ENCODE results near the gene CTTNBP2NL. TPM values are rescaled to one million over a fixed set of nuclear protein-coding genes. Genes with fewer than 3 reads are reported as not detected.
A peak's percentile ranks its signal among the peaks of the same experiment; 100 is the strongest.
"Not testable (repeated sequence)": the region's sequence is repeated elsewhere in the genome, so short reads cannot be mapped to it uniquely, and the experiment has no call there.

The CTTNBP2NL gene
- total RNA-seq, 1 experiment from 2014 or later: 13.2 TPM

DNA sequence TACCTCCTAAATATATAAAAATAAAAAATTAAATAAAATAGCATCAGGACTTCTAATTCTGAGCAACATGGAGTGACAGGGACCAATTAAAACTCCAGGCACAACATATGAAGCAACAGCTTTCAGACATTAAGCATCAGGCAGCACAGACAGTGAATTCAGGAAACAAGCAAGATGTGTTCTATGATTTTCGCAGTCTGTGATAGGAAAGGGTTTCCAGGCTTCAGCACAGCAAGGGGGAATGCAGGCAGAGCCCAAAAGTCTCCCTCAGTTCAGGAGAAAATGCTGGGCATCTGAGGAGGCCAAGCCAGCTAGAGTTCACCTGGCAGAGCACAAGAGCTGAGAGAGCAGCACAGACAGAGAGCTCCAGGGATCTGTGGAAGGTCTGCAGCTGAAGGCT lies 22.2 kb upstream of the CTTNBP2NL start:
- H3K36me3 ChIP-seq: no peaks in the 10 kb centered on the region
- no peak for DNase-seq
- no peak overlapping the region for H3K4me3 ChIP-seq
- 0 out of 2 replicates have a peak, but pooled peaks cover 2% of the 10 kb centered on the region for H3K27me3 ChIP-seq
- H3K9me3 ChIP-seq (replicated peaks): no peaks in the 10 kb centered on the region
- no peak overlapping the region for H3K27ac ChIP-seq
- no peaks in the 10 kb centered on the region for H3K4me1 ChIP-seq

DNA sequence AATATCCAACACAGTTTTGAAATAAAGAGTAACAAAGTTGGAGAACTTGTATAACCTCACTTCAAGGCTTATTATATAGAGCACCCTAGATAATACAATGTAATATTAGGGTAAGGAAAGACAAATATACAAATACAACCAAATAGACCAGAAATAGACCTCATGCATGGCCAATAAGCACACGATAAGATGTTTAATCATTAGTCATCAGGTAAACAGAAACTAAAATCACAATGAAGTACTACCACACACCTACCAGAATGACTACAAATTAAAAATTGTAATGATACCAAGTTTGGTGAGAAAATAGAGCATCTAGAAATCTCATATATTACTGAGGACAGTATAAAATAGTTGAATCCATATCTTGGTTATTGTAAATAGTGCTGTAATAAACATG lies 20.3 kb upstream of the CTTNBP2NL start:
- Histone ChIP-seq H3K27ac (no peak overlapping the region), H3K27me3 (0 out of 2 replicates have a peak, but pooled peaks cover 2% of the 10 kb centered on the region), H3K9me3 (replicated peaks) (no peaks in the 10 kb centered on the region), H3K4me1 (no peaks in the 10 kb centered on the region), H3K36me3 (no peaks in the 10 kb centered on the region), H3K4me3 (no peak overlapping the region)
- no peak for DNase-seq

DNA sequence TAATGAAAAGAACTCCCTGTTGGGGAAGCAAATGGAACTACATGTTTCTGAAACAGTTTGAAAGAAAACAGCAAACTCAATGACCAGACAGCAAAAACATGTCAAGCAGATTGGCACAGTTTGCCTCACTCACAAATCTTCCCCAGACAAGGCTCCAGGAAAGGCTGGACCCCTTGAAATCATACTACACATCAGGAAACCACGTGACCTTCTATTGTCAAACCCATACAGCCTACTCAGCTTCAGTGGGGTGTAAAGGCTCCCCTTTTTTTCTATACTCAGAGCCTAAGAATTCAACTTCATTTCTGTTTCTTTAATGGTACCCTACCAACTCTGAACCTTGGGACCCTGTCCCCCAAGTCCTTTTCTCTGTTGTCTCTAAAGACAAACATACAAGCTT lies 15.7 kb upstream of the CTTNBP2NL start:
- no peaks in the 10 kb centered on the region for H3K36me3 ChIP-seq

DNA sequence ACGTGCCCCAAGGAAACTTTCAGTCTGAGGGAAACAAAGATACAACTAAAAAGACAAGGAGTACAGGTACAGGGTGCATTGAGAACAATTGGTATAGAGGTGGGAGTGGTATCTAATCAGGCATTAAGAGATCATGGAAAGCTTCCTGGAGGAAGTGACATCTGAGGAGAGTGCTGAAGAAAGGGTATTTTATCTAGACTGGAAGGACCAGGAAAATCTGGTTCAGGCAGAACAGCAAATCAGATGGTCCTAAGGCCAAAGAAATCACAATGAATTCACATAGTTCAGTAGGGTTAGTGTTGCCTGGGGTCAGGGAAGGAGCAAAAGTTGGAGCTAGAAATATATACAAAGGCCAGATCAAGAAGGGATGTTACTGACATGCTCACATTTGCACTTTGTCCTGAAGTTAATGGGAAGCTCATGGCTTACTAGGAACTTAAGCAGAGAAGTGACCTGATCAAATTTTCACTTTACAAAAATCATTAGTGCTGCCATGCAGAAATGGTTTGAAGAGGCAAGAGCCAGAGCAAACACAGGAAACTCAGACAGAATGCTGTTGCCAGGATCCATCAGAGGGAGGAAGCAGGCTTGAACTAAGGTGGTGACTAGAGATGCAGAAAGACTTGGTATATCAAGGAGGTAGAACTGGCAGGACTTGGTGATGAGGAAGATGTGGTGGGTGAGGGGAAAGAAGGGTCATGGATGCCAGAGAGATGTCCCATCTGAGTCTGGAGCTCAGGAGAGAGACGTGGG lies 14.5 kb upstream of the CTTNBP2NL start:
- H3K27ac ChIP-seq: no peak overlapping the region
- H3K4me3 ChIP-seq: no peak overlapping the region
- H3K36me3 ChIP-seq: no peaks in the 10 kb centered on the region
- H3K27me3 ChIP-seq: no peaks in the 10 kb centered on the region
- DNase-seq: no peak
- H3K9me3 ChIP-seq (replicated peaks): no peaks in the 10 kb centered on the region
- no peaks in the 10 kb centered on the region for H3K4me1 ChIP-seq

More for the DNA sequence above, 15.7 kb upstream of the CTTNBP2NL start:
- Histone ChIP-seq H3K27me3 (0 out of 2 replicates have a peak, but pooled peaks cover 2% of the 10 kb centered on the region), H3K27ac (no peak overlapping the region), H3K4me3 (no peak overlapping the region), H3K9me3 (replicated peaks) (no peaks in the 10 kb centered on the region), H3K4me1 (no peaks in the 10 kb centered on the region)
- DNase-seq: no peak

DNA sequence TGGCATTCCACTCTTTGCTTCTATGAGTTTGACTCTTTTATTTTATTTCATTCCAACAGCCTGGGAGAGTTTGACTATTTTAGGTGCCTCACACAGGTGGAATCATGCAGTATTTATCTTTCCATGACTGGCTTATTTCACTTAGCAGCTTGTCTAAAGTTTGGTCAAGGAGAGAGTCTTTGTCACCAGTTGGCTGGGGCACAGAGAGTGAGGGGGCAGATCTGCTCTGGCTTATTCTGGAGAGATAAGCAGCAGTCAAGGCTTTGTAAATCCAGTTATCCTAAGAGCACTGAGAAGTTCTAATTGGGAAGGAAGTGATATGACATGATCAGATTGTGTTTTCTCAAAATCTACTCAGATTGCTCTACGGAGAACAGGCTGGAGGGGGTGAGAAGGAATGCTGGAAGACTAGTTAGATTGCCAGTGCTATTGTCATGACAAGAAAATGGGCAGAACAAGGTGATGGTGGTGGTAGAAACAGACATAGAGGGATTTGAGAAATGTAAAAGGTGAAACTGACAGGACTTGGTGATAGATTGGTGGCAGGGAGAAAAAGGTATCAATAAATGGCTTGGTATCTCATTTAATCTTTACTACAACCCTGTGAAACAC lies 12.1 kb upstream of the CTTNBP2NL start:
- Histone ChIP-seq H3K27me3 (0 out of 2 replicates have a peak, but pooled peaks cover 2% of the 10 kb centered on the region), H3K9me3 (replicated peaks) (no peaks in the 10 kb centered on the region), H3K4me1 (peaks cover 2% of the 10 kb centered on the region; the same call in 1 of the 2 replicates), H3K27ac (no peak overlapping the region), H3K36me3 (no peaks in the 10 kb centered on the region), H3K4me3 (no peak overlapping the region)
- DNase-seq: no peak

DNA sequence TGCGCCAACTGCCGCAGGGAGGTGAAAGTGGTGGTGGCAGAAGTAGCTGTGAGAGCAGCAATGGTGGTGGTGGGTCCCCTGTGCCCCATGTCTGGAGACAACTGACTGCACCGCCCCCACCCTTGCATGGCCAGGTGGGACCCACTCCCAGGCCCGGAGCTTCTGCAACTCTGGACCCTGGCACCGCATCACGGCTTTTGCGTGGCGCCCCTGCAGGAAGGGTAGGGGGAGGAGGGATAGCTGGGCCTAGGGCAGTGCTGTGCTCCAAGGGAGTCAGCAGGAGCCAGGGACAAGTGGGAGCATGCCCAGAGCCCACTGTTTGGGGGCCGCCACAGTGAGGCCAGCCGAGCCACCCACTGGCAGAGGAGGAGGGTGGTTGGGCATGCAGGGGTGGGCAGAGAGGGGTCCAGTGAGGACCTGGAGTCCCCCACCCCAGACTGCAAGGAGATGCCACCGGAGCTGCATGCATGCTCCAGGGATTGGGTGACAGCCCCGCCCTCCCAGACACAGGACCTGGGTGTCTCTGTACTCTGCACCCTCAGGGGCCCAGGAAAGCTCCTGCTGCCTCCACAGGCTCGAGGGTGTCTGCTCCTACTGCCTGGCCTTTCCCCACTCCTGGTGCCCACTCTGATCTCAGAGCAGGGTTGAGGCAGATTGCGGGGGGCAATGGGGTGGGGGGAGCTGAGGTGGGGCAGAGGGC lies 9.8 kb upstream of the CTTNBP2NL start:
- no peaks in the 10 kb centered on the region for H3K36me3 ChIP-seq
- H3K9me3 ChIP-seq (replicated peaks): no peaks in the 10 kb centered on the region
- H3K4me3 ChIP-seq: no peak overlapping the region
- peaks cover 2% of the 10 kb centered on the region; the same call in 1 of the 2 replicates for H3K4me1 ChIP-seq
- DNase-seq: no peak
- 0 out of 2 replicates have a peak, but pooled peaks cover 2% of the 10 kb centered on the region for H3K27me3 ChIP-seq
- no peak overlapping the region for H3K27ac ChIP-seq

DNA sequence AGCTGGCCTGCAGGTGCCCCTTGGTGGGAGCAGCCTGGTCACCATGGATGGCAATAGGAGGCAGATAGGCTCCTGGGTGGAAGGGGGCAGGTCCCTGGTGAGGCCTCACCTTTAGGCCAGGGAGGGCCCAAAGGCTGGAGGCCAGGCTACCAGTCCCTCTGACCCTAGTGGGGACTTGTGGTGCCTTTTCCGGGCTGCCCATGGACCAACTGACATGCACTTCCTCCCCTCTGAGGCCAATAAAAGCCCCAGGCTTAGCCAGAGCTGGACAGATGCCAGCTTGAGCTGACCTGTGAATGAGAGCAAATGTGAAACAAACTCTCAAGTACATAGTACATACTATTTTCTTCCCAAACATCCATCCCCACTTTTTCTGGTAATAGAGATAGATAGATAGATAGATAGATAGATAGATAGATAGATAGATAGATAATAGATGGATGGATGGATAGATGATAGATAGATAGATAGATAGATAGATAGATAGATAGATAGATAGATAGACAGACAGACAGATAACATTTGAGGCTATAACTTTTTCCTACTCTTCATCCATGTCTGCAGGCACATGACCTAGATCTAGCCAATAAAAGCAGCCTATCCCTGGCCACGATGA lies 9.2 kb upstream of the CTTNBP2NL start:
- 0 out of 2 replicates have a peak, but pooled peaks cover 2% of the 10 kb centered on the region for H3K27me3 ChIP-seq
- peak in 1 of 2 experiments; percentile 33 for DNase-seq
- no peak overlapping the region for H3K27ac ChIP-seq
- H3K36me3 ChIP-seq: no peaks in the 10 kb centered on the region
- H3K4me1 ChIP-seq: peaks cover 2% of the 10 kb centered on the region; the same call in 1 of the 2 replicates
- H3K4me3 ChIP-seq: no peak overlapping the region
- H3K9me3 ChIP-seq (replicated peaks): no peaks in the 10 kb centered on the region

DNA sequence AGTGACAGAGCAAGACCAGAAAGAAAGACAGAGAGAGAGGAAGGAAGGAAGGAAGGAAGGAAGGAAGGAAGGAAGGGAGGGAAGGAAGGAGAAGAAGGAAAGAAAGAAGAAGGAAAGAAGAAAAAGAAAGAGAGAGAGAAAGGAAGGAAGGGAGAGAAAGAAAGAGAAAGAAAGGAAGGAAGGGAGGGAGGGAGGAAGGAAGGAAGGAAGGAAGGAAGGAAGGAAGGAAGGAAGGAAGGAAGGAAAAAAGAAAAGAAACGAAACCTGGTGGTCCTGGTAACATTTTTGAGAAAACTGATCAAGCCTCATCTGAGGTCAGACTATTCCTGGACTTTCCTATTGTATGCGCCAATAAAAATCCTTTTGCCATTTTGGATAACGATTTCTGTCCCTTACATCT lies 8.2 kb upstream of the CTTNBP2NL start:
- Histone ChIP-seq H3K9me3 (replicated peaks) (no peaks in the 10 kb centered on the region), H3K36me3 (no peaks in the 10 kb centered on the region), H3K27ac (no peak overlapping the region), H3K4me3 (no peak overlapping the region), H3K4me1 (peaks cover 2% of the 10 kb centered on the region; the same call in 1 of the 2 replicates), H3K27me3 (0 out of 2 replicates have a peak, but pooled peaks cover 2% of the 10 kb centered on the region)
- DNase-seq: no peak

DNA sequence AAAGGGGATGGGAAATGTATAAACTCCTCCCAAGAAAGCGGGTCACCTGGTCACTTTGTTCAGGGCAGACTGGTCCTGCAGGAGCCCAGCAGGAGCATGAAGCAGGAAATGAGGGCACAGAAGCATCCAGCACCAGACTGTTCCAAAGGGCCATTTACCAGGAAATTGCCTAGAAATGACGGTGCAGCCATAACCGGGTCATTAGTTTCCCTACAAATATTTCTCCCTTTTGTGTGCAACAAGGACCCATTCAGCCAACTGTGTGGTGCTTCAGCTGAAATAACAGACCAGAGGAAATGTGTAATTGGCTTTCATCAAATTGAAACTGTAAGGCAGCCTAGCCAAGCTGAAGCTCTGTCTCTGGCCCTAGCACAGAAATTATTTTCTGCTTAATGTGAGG lies 7.6 kb upstream of the CTTNBP2NL start:
- DNase-seq: no peak
- no peak overlapping the region for H3K4me3 ChIP-seq
- no peaks in the 10 kb centered on the region for H3K36me3 ChIP-seq
- H3K27me3 ChIP-seq: 0 out of 2 replicates have a peak, but pooled peaks cover 2% of the 10 kb centered on the region
- peaks cover 2% of the 10 kb centered on the region; the same call in 1 of the 2 replicates for H3K4me1 ChIP-seq
- H3K9me3 ChIP-seq (replicated peaks): no peaks in the 10 kb centered on the region
- H3K27ac ChIP-seq: no peak overlapping the region

DNA sequence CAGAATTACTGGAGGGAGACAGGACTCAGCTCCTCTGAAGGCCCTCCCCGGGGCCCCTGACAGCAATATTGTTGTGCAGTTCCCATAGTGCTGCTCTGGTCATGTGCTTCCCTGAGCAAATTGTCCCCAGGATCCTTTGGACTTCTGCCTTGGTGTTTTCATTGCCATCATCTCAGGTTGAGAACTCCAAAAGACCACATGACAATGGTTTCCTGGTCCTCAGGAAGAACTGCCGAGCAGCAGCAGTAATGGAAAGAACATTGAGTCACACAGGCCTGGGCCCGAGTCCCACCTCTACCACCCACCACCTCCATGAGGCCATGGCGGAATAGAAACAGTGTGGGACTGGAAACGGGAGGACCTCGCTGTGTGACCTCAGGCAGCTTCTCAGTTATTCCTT lies 6.3 kb upstream of the CTTNBP2NL start:
- no peak for DNase-seq
- peaks cover 4% of the 10 kb centered on the region for H3K4me1 ChIP-seq
- H3K36me3 ChIP-seq: no peaks in the 10 kb centered on the region
- H3K27me3 ChIP-seq: 0 out of 2 replicates have a peak, but pooled peaks cover 2% of the 10 kb centered on the region
- no peaks in the 10 kb centered on the region for H3K9me3 ChIP-seq (replicated peaks)
- H3K27ac ChIP-seq: no peak overlapping the region
- H3K4me3 ChIP-seq: no peak overlapping the region

DNA sequence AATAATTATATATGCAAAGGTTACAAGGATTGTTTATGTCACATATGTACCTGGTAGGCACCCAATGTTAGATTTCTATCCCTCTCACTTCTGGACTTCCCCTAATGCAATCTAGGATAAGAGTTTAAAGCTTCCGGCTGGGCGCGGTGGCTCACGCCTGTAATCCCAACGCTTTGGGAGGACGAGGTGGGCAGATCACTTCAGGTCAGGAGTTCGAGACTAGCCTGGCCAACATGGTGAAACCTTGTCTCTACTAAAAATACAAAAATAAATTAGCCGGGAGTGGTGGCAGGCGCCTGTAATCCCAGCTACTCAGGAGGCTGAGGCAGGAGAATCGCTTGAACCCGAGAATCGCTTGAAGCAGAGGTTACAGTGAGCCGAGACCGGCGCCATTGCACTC lies 5.7 kb upstream of the CTTNBP2NL start:
- not testable (repeated sequence) for H3K27me3 ChIP-seq; H3K9me3 ChIP-seq (replicated peaks); DNase-seq; H3K27ac ChIP-seq; H3K36me3 ChIP-seq
- Histone ChIP-seq H3K4me1 (peaks cover 11% of the 10 kb centered on the region), H3K4me3 (peak overlapping the region; percentile 50)

DNA sequence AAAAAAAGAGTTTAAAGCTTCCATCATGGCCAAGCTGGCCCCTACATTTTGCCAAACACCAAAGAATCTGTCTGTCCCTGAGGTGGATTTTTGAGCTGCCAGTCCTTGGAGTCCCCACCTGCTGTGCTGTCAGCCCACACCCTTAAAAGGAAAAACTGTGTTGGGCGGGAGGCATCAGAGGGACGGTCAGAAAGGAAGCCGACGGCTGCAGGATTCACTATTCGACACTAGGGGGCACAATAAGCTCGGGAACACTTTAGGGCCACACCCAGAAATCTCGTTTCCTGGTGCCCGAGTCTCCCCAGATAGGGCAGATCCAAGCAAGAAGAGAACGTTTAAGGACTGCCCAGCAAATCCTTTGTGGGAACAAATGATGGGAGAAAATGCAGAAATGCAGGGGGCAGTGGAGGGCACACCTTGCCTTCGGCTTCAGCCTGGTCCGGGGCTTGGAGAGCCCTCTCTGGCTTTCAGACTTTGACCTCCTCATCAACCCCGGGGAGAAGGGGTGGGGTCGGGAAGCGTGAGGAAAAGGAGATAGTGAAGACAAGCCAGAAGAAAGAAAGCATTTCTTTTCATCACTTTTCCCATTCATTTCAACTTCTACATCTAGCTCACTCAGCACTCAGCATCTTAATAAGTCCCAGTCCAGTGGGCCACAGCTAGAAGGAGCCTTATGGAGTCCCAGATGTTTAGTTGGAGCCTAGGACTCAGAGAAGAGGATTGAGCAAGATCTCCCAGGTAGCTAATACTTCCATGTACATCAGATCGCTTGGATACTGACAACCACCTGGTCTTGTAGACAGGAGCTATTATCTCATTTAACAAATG lies 5.0 kb upstream of the CTTNBP2NL start:
- Histone ChIP-seq H3K4me3 (peak overlapping the region; percentile 50), H3K27me3 (0 out of 2 replicates have a peak, but pooled peaks cover 2% of the 10 kb centered on the region), H3K27ac (no peak overlapping the region), H3K9me3 (replicated peaks) (no peaks in the 10 kb centered on the region), H3K4me1 (peaks cover 11% of the 10 kb centered on the region), H3K36me3 (no peaks in the 10 kb centered on the region)
- peak; percentile 87 to 98 for DNase-seq

DNA sequence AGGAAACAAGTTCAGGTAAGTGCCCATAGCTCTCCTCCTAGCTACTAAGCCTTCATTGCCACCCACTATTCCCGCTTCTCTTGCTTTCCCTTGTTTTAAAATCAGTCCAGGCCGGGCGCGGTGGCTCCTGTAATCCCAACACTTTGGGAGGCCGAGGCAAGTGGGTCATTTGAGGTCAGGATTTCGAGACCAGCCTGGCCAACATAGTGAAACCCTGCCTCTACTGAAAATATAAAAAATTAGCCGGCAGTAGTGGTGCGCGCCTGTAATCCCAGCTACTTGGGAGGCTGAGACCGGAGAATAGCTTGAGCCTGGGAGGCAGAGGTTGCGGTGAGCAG lies 4.4 kb upstream of the CTTNBP2NL start:
- no peaks in the 10 kb centered on the region for H3K9me3 ChIP-seq (replicated peaks)
- peaks cover 11% of the 10 kb centered on the region for H3K4me1 ChIP-seq
- H3K27ac ChIP-seq: no peak overlapping the region
- 0 out of 2 replicates have a peak, but pooled peaks cover 2% of the 10 kb centered on the region for H3K27me3 ChIP-seq
- H3K36me3 ChIP-seq: no peaks in the 10 kb centered on the region
- no peak for DNase-seq
- H3K4me3 ChIP-seq: no peak overlapping the region

DNA sequence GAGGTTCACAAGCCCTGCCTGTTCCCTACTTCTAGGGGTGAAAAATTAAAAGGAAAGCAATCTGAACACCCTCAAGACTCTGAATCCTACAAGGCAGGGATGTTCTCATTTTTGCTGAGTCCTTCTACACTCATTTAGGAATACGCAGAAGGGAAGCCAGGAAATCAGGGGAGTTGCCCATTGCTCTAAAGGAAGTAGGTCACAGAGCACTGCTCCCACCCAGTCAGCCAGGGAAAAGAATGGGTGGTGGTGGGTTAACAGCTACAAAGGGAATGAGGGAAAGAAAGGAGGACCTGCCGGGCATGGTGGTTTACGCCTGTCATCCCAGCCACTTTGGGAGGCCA lies 2.4 kb upstream of the CTTNBP2NL start:
- Histone ChIP-seq H3K36me3 (no peaks in the 10 kb centered on the region), H3K9me3 (replicated peaks) (no peaks in the 10 kb centered on the region), H3K4me1 (peaks cover 18% of the 10 kb centered on the region), H3K27me3 (0 out of 2 replicates have a peak, but pooled peaks cover 2% of the 10 kb centered on the region), H3K4me3 (no peak overlapping the region), H3K27ac (no peak overlapping the region; the same call in 1 of the 2 replicates)
- DNase-seq: no peak
